Glomerular visceral epithelial cell (primary cell): ENCODE measurements around the gene DNASE1.
"Not testable (repeated sequence)": the region's sequence is repeated elsewhere in the genome, so short reads cannot be mapped to it uniquely, and the experiment has no call there.

Experiments
- DNase-seq: peaks from one replicate; pipeline ENCODE4 v3.0.0-alpha.2; 2016; ENCODE audit errors: extremely low spot score

DNASE1 gene, protein sequence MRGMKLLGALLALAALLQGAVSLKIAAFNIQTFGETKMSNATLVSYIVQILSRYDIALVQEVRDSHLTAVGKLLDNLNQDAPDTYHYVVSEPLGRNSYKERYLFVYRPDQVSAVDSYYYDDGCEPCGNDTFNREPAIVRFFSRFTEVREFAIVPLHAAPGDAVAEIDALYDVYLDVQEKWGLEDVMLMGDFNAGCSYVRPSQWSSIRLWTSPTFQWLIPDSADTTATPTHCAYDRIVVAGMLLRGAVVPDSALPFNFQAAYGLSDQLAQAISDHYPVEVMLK

DNA sequence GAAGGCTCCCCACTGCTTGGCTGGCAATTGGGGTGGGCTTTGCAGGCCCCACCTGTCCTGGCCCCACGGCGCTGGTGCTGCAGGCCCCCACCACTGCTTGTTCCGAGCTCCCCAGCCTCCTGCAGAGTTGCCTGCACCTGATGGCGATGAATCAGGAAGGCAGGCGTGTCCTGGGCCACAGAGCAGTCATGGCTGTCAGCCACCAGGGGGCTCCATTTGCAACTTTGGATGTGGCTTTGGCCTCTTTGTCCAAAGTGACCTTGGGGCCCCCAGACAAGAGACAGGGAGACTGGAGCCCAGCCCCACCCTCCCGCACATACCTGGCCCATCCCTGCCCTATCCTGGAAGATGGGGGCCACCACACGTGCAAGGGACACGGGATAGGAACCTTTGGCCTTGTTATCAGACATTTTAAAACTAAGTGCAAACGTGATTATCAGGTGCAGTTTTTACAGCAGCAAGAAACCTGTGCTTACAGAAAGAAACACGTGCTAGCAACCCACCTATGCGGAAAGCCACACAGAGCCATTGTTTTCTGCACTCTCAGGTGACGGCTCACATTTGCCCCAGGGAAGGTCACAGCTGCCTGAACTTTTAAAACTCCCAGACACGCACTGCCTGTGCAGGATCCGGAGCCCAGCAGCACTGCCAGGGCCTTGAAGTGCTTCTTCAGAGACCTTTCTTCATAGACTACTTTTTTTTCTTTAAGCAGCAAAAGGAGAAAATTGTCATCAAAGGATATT, at the start of gene DNASE1:
TSS of gene DNASE1 (plus strand) at position 443 of the 743 bp plus-strand sequence. CDS start 683 bp downstream, outside the sequence.
- DNase-seq = peak; percentile 52

DNA sequence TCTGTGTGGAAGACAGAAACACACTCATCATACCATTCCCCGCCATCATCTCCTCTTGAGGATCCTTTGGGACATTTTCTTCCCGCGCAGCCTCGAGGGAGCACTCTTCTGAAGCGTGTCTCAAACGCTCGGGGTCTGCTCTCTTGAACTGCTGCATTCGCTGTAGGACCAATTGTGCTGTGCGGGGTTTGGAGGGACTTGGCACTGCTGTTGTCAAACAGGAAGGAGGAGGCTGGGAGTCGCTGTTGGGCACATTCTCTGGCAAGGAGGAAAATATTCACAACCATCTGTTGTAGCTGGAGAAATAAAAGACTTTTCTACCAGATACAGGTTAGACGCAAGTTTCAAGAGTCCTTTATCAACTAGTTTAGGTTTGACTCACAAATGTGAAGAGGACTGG, 48.0 kb upstream of the DNASE1 start:
- DNase-seq = no peak

DNA sequence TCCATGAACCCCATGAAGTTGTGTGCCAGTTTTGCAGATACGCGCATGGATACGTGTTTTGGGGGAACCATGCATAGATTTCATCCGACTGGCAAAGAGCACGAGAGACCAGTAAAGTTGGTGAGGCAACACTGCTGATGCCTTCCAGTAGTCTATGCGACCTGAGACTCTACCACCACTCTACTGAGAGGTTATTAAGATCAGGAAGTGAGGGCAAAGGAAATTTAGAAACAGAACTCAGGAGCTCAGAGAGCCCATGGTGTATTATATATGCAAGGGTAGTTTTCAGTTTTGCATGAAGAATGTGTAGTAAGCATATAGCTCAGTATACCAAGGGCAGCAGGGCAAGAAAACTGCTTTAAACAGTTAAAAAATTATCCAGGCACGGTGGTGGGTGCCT, 47.3 kb upstream of the DNASE1 start:
- no peak for DNase-seq

DNA sequence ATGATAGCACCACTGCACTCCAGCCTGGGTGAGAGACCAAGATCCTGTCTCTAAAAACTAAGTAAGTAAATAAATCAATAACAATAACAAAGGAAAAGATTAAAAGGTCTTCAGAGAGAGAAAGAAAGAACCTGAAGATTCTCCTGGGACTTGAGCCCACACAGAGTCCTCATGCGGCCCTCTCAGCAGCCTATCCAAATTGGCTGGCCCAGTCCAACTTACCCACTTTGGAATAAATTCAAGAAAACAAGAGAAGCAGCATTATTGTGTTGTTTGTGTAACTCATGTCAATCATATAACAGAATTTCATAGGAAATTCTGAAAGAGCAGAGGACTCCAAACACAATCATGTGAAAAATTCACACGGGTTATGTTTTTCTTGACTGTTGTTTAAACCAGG, 46.9 kb upstream of the DNASE1 start:
- no peak for DNase-seq

DNA sequence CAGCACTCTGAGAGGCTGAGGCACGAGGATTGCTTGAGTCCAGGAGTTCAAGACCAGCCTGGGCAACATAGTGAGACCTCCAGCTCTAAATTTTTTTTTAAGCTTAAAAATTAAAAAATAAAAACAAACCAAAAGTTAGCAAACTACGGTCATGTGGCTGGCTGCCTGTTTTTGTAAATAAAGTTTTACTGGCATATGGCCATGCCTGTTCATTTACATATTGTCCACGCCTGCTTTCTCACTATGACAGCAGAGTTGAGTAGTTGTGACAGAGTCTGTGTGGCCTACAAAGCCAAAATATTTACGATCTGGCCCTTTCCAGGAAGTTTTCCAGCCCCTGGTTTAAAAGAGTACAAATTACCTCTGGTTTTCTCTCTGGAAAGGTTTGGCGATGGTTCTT, 46.4 kb upstream of the DNASE1 start:
- DNase-seq = no peak

DNA sequence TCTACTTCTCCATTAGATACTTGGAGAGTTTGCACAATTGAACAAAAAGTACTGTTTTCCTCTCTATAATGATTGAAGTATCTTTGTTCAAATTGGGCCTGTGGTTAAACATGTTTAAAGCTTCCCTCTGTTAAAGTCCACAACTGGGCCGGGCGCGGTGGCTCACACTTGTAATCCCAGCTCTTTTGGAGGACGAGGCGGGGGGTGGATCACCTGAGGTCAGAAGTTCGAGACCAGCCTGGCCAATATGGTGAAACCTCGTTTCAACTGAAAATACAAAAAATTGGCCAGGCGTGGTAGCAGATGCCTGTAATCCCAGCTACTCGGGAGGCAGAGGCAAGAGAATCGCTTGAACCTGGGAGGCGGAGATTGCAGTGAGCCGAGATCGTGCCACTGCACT, 45.5 kb upstream of the DNASE1 start:
- DNase-seq = not testable (repeated sequence)

DNA sequence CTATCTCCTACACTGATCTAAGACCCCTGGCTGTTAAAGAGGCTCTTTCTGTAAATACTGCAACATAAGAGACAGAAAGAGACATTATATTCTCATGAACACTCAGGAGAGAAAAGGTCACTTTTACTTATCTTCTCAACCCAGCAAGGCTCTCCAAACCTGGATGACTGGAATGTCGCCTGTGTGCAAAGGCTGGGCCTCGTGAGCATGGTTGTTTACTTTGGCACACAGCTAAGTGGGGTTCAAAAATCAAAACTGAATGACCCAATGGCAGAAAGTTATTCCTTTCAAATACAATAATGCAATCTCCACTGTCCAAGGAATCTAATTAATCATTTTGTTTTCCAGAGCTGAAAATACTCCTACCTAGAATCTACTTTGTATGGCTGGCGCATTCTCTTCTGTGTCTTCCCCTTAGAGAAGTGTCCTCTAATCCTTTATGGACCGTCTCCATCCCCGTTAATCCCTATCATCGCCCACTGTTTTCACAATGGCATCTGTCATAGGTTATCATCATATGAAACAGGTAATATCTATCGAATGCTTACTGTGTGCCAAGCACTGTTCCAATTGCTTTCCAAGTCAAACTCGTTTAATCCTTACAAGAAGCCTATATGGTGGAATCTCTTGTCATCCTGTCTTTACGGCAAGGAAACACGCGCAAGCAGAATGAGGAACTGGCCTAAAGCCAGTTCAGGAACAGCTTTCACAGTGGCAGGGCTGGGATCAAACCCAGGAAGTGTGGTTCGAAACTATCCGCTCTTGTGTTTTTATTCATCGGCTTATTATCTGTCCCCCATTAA, 44.4 kb upstream of the DNASE1 start:
- no peak for DNase-seq

DNA sequence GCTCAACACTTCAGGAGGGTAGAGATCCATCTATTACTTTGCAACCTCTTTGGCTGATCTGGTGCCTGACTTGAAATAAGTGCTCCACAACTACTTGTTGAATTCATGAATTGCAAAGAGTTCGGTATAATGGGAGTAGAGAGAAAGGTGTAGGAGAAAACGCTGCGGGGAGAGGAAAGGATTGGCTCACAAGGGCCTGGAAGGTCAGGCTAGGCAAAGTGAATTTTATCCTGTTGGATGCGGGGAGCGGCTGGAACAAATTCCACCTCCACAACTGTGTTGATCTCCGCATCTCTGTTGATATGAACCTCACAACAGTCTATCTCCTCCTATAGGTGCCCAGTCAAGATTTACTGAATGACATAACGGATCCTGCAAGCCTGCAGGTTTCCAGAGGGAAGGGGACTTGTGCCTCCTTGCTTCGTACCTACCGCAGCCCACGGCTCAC, 43.8 kb upstream of the DNASE1 start:
- DNase-seq = no peak

DNA sequence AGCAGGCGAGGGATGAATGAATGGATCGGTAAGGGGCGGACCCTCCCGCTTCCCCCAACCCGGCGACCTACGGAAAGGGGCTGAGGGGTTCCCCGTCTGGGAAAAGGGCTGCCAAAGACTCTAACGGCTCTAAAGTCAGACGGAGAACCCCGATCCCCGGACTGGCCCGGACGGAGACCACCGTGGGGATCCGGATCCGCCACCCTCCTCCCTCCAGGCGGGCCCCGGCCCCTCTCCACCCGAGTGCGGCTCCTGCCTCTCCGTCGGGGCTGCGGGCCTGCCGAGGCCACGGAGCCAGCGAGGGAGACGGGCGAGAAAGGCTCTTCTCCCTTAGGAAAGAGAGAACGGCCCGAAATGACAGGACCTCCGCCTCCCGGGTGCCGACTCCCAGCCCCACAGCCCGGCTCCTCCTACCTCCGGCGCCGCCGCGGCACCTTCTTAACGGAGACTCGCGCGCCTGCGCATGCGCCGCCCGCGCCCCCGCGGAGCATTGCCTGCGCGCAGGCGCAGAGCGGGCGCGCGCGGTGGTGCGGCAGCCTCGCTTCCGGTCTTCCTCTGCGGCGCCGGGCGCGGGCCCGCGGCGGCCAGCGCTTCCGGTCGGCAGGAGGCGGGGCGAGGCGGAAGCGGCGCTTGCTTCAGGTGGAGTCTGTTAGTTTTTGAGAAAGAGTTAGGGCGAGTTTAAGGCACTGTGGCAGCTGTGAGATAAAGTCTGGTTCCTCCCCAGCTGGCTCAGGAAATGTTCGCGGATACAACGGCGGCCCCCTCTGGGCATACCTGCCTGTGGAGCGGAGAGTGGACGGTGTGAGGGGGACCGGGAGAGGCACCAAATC, 43.1 kb upstream of the DNASE1 start, which contains the start of gene SLX4:
TSS of gene SLX4 (minus strand) at position 461 of the 830 bp plus-strand sequence. CDS start 2,642 bp downstream, outside the sequence.
- peak; percentile 95 for DNase-seq

DNA sequence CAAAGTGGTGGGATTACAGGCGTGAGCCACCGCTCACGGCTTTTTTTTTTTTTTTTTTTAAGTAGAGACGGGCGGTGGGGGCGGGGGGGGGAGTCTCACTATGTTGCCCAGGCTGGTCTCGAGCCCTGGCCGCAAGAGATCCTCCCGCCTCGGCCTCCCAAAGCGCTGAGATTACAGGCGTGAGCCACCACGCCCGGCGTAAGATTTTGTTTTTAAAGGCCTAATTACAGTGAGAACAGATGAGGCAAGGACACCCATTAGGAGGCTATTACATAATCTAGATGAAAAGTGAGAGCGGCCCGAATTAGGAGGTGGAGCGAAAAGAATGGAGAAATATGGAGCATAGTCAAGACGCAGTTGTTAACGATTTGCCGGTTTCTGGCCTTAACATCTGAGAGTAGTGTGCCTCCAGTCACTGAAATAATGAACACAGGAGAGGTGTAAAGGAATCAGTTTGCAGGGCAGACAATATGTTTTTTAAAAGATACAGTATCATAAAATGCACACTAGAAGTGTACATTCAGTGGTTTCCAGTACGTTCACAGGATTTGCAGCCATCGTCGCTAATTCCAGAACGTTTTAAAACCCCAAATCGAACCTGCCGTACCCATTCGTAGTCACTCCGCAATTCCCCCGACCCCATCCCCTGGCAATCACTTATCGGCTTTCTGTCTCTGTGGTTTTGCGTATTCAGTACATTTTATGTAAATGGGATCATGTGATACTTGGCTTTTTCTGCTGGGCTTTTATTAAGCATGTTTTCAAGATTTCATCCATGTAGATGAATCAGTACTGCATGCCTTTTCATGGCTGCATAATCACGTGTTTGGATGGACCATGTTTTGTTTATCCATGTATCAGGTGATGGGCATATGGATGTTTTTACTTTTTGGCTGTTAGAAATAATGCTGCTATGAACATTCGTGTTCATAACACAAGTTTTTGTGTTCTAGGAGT, 41.7 kb upstream of the DNASE1 start:
- no peak for DNase-seq

DNA sequence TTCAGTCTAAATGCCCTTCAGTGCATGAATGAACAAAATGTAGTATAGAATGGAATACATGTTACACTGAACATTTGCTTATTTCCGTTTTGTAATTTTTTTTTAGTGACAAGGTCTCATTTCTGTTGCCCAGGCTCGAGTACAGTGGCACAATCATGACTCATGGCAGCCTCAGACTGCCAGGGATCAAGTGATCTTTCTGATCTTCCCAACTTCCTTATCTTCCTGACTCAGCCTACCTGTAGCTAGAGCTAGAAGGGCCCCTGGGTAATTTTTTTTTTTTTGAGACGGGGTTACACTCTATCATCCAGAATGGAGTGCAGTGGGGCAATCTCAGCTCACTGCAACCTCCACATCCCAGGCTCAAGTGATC, 35.7 kb upstream of the DNASE1 start:
- no peak for DNase-seq

DNA sequence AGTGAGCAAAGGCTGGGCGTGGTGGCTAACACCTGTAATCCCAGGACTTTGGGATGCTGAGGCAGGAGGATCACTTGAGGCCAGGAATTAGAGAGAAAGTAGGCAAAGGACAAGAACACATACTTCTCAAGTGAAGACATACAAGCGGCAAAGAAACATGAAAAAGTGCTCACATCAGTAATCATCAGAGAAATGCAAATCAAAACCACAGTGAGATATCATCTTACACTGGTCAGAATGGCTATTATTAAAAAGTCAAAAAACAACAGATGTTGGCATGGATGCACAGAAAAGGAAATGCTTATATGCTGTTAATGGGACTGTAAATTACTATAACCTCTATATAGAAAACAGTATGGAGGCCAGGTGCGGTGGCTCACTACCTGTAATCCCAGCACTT, 30.8 kb upstream of the DNASE1 start:
- DNase-seq = no peak

DNA sequence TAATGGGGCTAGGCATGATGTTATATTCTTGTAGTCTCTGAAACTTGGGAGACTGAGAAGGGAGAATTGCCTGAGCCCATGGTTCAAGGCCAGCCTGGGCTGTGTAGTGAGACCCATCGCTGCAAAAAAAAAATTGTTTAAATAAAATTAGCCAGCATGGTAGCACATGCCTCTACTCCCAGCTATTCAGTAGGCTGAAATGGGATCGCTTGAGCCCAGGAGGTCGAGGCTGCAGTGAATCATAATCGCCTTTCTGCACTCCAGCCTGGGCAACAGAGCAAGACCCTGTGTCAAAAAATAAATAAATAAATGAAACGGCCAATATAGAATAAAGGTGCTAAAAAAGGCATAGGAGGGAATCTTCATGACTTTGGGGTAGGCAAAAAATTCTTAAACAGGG, 29.2 kb upstream of the DNASE1 start:
- DNase-seq = no peak

DNA sequence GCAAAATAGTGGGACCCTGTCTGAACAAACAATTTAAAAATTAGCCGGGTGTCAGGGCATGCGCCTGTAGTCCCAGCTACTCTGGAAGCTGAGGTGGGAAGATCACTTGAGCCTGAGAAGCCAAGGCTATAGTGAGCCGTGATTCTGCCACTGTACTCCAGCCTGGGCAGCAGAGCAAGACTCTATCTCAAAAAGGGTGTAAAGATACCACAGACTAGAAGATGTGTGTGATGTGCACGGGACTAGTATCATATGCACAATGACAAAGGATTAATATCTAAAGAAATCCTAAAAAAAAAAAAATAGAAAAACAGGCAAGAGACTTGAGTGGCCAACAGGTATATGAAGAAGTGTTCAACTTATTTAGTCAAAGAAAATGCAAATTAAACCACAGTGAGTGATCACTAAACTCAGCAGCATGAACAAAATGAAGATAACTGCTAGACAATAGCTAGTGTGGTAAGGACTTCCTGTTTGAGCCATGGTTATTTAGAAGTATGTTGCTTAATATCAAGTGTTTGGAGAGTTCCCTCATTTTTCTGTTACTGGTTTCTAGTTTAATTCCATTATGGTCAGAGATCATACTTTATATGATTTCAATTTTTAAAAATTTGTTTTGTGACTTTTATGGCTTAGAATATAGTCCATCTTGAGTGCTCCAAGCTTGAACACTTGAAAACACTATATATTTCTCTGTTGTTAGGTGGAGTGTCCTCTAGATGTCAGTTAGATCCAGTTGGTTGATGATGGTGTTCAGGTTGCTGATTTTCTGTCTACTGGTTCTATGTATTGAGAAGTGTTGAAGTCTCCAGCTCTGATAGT, 28.4 kb upstream of the DNASE1 start:
- DNase-seq = no peak

DNA sequence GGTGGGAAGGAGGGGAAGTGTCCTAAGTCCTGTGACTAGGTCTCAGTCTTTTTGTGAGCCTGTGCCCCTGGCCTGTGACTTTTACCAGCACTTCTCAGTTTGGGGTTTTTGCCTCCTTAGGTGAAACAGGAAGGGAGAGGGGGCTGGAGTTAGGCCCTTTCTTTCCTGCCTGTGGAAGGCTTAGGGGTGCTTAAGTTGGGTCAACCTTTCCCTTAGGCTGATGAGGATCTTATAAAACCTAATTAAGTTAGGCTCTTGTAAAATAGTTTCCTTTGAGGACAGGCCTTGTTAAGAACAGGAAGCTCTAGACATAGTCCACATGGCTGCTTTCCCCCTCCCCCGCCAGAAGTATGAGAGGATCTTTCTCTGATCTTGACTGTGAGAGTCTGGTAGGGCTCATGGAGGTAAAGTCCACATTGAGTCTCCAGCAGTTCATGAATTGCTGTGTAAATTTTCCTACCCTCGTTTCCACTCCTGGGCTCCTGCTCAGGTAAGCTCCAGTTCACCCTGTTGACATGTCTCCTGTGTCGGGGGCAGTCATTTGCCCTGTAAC, 17.0 kb upstream of the DNASE1 start:
- DNase-seq = no peak

DNA sequence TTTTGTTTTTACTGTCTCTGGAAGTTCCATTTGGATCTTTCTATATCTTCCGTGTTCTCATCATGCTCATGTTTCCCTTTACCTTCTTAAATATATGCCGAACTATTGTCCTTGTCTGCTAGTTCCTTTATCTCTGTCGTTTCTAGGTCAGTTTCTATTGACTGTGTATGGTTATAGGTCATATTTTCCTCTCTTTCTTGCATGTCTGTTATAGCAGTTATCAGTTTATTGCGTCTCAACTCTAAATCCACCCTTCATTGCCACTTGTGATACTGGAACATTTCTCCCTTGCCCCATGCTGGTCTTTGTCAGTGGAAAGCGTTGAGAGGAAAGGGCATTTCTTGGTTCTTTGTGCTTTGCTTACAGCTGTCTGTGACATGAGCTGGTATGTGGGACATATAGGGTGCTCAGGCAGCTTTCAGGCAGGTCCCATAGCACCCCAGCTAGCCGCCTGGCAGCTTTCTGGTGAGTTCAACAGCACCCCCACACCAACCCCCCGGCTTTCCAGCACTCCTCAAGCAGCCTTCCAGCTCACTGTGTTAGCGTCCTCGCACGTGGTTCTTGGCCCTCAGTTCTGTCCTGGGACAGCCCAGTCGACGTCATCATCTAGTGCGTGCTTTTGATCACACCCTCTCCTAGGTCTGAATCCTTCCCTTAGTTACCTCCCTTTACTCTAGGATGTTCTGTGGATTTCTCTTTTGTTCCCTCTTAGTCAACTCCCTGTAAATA, 15.4 kb upstream of the DNASE1 start:
- DNase-seq = no peak

DNA sequence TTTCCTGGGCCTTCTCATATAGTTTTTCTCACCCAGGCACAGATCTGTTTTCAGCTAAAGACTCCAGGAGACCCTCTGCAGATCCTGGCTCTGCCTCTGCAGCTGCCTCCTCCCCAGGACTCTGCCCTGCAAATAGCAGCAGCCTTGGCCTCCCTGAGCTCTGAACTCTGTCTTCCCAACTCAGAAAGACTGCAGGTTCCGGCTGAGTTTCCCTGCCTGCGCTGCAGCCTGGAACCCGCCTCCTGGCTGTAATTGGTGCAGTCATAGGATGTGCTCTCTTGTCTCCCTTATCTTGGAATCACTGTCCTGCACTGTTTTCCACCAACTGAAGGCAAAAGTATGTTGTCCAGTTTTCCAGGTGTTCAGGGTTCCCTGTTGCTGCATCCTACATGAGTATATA, 14.3 kb upstream of the DNASE1 start:
- DNase-seq = no peak
